ENCODE data around the gene OOSP3.

- TF ChIP-seq CTCF (optimal IDR thresholded peaks at IDR 0.05 in 1 of 3, IDR thresholded peaks at IDR 0.05 in 1 of 3, conservative IDR thresholded peaks at IDR 0.05 in 1 of 3; ENCODE audit: extremely low read depth in 1 of 3, insufficient read depth in 2 of 3, low read length in 3 of 3): no peak
- no peak for TF ChIP-seq EZH2 (IDR thresholded peaks at IDR 0.05; ENCODE audit: low read length)
Measured at GRCh38 chr11:59833602-59834001, 45.0 kb upstream of the OOSP3 start.
